H1 (cell line): Measurements from ENCODE around the gene ESCO1. TPM values are rescaled to one million over a fixed set of nuclear protein-coding genes. Genes with fewer than 3 reads are reported as not detected.

Experiments
- CTCF ChIA-PET: fragments of 300-600 bp; sonication (Branson Sonifier 250); formaldehyde crosslinking; loops from one replicate; lab custom pipeline; 2021; ENCODE audit not compliant: partially characterized antibody; lab: Charles Lee
- POLR2A ChIA-PET: fragments of 300-600 bp; sonication (Branson Sonifier 250); formaldehyde crosslinking; loops from one replicate; lab custom pipeline; 2021; ENCODE audit warnings: inconsistent platforms; ENCODE audit not compliant: partially characterized antibody; lab: Charles Lee
- DNase-seq, 2 experiments: peaks; one replicate each; pipeline versions ENCODE4 v3.0.0 to v3.0.0-alpha.2; 2010 to 2022; ENCODE audit warnings: low spot score in 2 of 2, low read depth in 1 of 2, mixed read lengths in 1 of 2
- FAIRE-seq: peaks from 2 replicates; lab custom pipeline; 2011; peaks lifted over from hg19 to GRCh38; lab: Jason Lieb, UNC
- H2AFZ ChIP-seq: 2 replicates; pipeline ENCODE4 v1.8.1; 2012; ENCODE audit warnings: low read length, inconsistent platforms
- H2AK5ac ChIP-seq: 2 replicates; pipeline ENCODE4 v1.6.1; 2013; ENCODE audit warnings: low read depth, low read length
- H2BK120ac ChIP-seq: replicated peaks from 2 replicates; pipeline ENCODE3; 2013; ENCODE audit warnings: low read depth, low read length, inconsistent platforms
- H2BK12ac ChIP-seq: 2 replicates; pipeline ENCODE4 v1.6.1; 2013; ENCODE audit warnings: low read depth, low read length
- H2BK15ac ChIP-seq: 2 replicates; pipeline ENCODE4 v1.6.1; 2013; ENCODE audit warnings: low read length
- H2BK20ac ChIP-seq: 2 replicates; pipeline ENCODE4 v1.6.1; 2013; ENCODE audit warnings: low read length
- H2BK5ac ChIP-seq: 2 replicates; pipeline ENCODE4 v1.6.1; 2013; ENCODE audit warnings: low read depth, low read length
- H3K14ac ChIP-seq: 2 replicates; pipeline ENCODE4 v1.6.1; 2013; ENCODE audit warnings: inconsistent platforms; ENCODE audit not compliant: insufficient read length
- H3K18ac ChIP-seq: 2 replicates; pipeline ENCODE4 v1.6.1; 2013; ENCODE audit warnings: low read length; ENCODE audit errors: extremely low read depth
- H3K23ac ChIP-seq: 2 replicates; pipeline ENCODE4 v1.6.1; 2013; ENCODE audit warnings: inconsistent platforms; ENCODE audit not compliant: insufficient read length
- H3K23me2 ChIP-seq: 2 replicates; pipeline ENCODE4 v1.6.1; 2013; ENCODE audit warnings: low read depth, low read length
- H3K27ac ChIP-seq: 2 replicates; pipeline ENCODE4 v1.6.1; 2011; ENCODE audit warnings: low read depth, low read length, inconsistent platforms
- H3K27me3 ChIP-seq, 4 experiments: replicated peaks in 1 of 4; 1 replicate in 1 of 4; 2 replicates in 3 of 4; pipeline versions ENCODE4 v1.6.1 to v1.8.1; 2011 to 2013; ENCODE audit warnings: low read length in 3 of 4, mild to moderate bottlenecking in 3 of 4, inconsistent platforms in 2 of 4, mixed read lengths in 2 of 4, moderate library complexity in 1 of 4; ENCODE audit not compliant: control insufficient read depth in 3 of 4, insufficient read depth in 3 of 4; ENCODE audit errors: extremely low read depth in 1 of 4
- H3K36me3 ChIP-seq, 4 experiments: 2 replicates each; pipeline versions ENCODE4 v1.6.1 to v1.8.1; 2011 to 2013; ENCODE audit warnings: mild to moderate bottlenecking in 4 of 4, low read length in 3 of 4, moderate library complexity in 2 of 4, control low read depth in 1 of 4, inconsistent platforms in 1 of 4; ENCODE audit not compliant: insufficient read depth in 4 of 4, control insufficient read depth in 2 of 4
- H3K4ac ChIP-seq: replicated peaks from 2 replicates; pipeline ENCODE3; 2013; ENCODE audit warnings: low read length, low read depth, mixed read lengths, inconsistent platforms; ENCODE audit not compliant: insufficient read length
- H3K4me1 ChIP-seq, 4 experiments: replicated peaks in 1 of 4; 1 replicate in 1 of 4; 2 replicates in 3 of 4; pipeline versions ENCODE4 v1.6.1 to v1.8.1; 2011 to 2013; ENCODE audit warnings: low read length in 3 of 4, inconsistent platforms in 2 of 4, mixed read lengths in 1 of 4; ENCODE audit not compliant: insufficient read depth in 4 of 4, control insufficient read depth in 3 of 4
- H3K4me2 ChIP-seq, 2 experiments: 2 replicates each; pipeline versions ENCODE4 v1.6.1 to v1.8.1; 2011 to 2013; ENCODE audit warnings: low read depth in 2 of 2, low read length in 2 of 2, control low read depth in 1 of 2, inconsistent platforms in 1 of 2, mild to moderate bottlenecking in 1 of 2; ENCODE audit not compliant: insufficient read depth in 1 of 2
- H3K4me3 ChIP-seq, 4 experiments: fragments of 200-600, 300-600 bp in 1 of 4; sonication (generic), shearing (Covaris generic), sonication (Bioruptor Twin) in 1 of 4; 2 replicates each; pipeline versions ENCODE4 v1.5.1 to v1.8.1; 2011 to 2016; ENCODE audit warnings: low read length in 4 of 4, low read depth in 3 of 4, control low read depth in 2 of 4, inconsistent platforms in 2 of 4, mild to moderate bottlenecking in 2 of 4, mixed read lengths in 1 of 4, moderate library complexity in 1 of 4; ENCODE audit not compliant: insufficient read depth in 2 of 4; ENCODE audit errors: extremely low read depth in 1 of 4
- H3K56ac ChIP-seq: replicated peaks from 2 replicates; pipeline ENCODE3; 2013; ENCODE audit warnings: low read depth, mild to moderate bottlenecking, mixed read lengths, low read length, inconsistent platforms; ENCODE audit not compliant: insufficient read length
- H3K79me1 ChIP-seq: 2 replicates; pipeline ENCODE4 v1.6.1; 2013; ENCODE audit warnings: low read depth, low read length, control low read depth
- H3K79me2 ChIP-seq, 2 experiments: 2 replicates each; pipeline versions ENCODE4 v1.6.1 to v1.8.1; 2012 to 2013; ENCODE audit warnings: low read length in 2 of 2, mild to moderate bottlenecking in 2 of 2, inconsistent platforms in 1 of 2; ENCODE audit not compliant: insufficient read depth in 2 of 2, control insufficient read depth in 1 of 2
- H3K9ac ChIP-seq, 4 experiments: replicated peaks in 1 of 4; 1 replicate in 1 of 4; 2 replicates in 3 of 4; pipeline versions ENCODE4 v1.6.1 to v1.8.1; 2011 to 2013; ENCODE audit warnings: low read depth in 3 of 4, low read length in 3 of 4, control low read depth in 2 of 4, mild to moderate bottlenecking in 2 of 4, moderate library complexity in 2 of 4, inconsistent platforms in 1 of 4; ENCODE audit errors: extremely low read depth in 1 of 4
- H3K9me3 ChIP-seq, 2 experiments: 2 replicates each; pipeline versions ENCODE4 v1.6.1 to v1.8.1; 2012 to 2013; ENCODE audit warnings: mild to moderate bottlenecking in 2 of 2, moderate library complexity in 2 of 2, control low read depth in 1 of 2, inconsistent platforms in 1 of 2, low read depth in 1 of 2, low read length in 1 of 2, mixed read lengths in 1 of 2; ENCODE audit not compliant: insufficient read depth in 2 of 2
- H4K20me1 ChIP-seq, 2 experiments: replicated peaks in 1 of 2; 2 replicates each; pipeline versions ENCODE3 to v1.8.1; 2011 to 2013; ENCODE audit warnings: inconsistent platforms in 2 of 2, low read length in 2 of 2, mild to moderate bottlenecking in 1 of 2; ENCODE audit not compliant: insufficient read depth in 2 of 2, control insufficient read depth in 1 of 2
- H4K5ac ChIP-seq: 2 replicates; pipeline ENCODE4 v1.6.1; 2013; ENCODE audit warnings: low read length, low read depth, mixed read lengths, inconsistent platforms; ENCODE audit not compliant: insufficient read length
- H4K8ac ChIP-seq: 2 replicates; pipeline ENCODE4 v1.8.0; 2013; ENCODE audit warnings: mild to moderate bottlenecking, moderate library complexity, low read length, inconsistent platforms; ENCODE audit not compliant: insufficient read depth; ENCODE audit errors: extremely low read depth
- H4K91ac ChIP-seq: replicated peaks from 2 replicates; pipeline ENCODE3; 2013; ENCODE audit warnings: low read length, mixed read lengths, inconsistent platforms; ENCODE audit not compliant: insufficient read length
- CBX8 ChIP-seq: fragments of 300-800, 300-1000 bp; sonication (generic); IDR thresholded peaks from 2 replicates; pipeline ENCODE4 v1.7.1; 2016; ENCODE audit warnings: low read depth, low read length, borderline replicate concordance
- CHD1 ChIP-seq: IDR thresholded peaks from 2 replicates; pipeline ENCODE4 v1.6.1; 2012; ENCODE audit warnings: low read depth, low read length, improper control_type of control experiment
- EP300 ChIP-seq, 2 experiments: IDR thresholded peaks; 1 replicate in 1 of 2; 2 replicates in 1 of 2; pipeline ENCODE4 v1.6.1; 2011 to 2012; ENCODE audit warnings: low read depth in 2 of 2, low read length in 2 of 2, mild to moderate bottlenecking in 2 of 2, borderline replicate concordance in 1 of 2, inconsistent platforms in 1 of 2, moderate library complexity in 1 of 2
- HDAC6 ChIP-seq: IDR thresholded peaks from one replicate; pipeline ENCODE4 v1.7.1; 2012; ENCODE audit warnings: low read depth, mild to moderate bottlenecking, inconsistent platforms, low read length, moderate library complexity
- WGBS, 2 experiments: shearing (Covaris generic) in 1 of 2; methylation state at CpG; one replicate each; pipeline versions ENCODE4 v1.1.6 to v1.1.7; 2013 to 2015; ENCODE audit warnings: low lambda C conversion rate in 2 of 2, mixed read lengths in 2 of 2, inconsistent platforms in 1 of 2, low coverage in 1 of 2, missing lambda C conversion rate in 1 of 2; ENCODE audit not compliant: insufficient replicate concordance in 2 of 2, insufficient coverage in 1 of 2, insufficient read length in 1 of 2; ENCODE audit errors: extremely low coverage in 1 of 2, missing lambda C conversion rate in 1 of 2; 5-methylcytosine and 5-hydroxymethylcytosine counted together
- polyA plus RNA-seq, 7 experiments: library from polyadenylated mRNA; depleted of rRNA in 3 of 7; stranded (reverse) in 5 of 7; unstranded in 2 of 7; fragments of >200 nt in 5 of 7; fragments of 200-250 nt in 2 of 7; gene quantifications; 1 replicate in 5 of 7; 2 replicates in 1 of 7; 4 replicates in 1 of 7; pipeline versions ENCODE4 v1.2.1 to v1.2.3, GENCODE V29; 2011 to 2013; ENCODE audit warnings: missing spikeins in 2 of 7, mixed read lengths in 2 of 7
- total RNA-seq: library from RNA; stranded (reverse); fragmentation: NEBNext Ultra II Directional; extraction: Animal tissue kit (Norgen Biotek cat#: 25700); gene quantifications from 2 replicates; pipeline ENCODE4 v1.2.1, GENCODE V29; 2021

The ESCO1 gene
- total and polyA plus RNA-seq, 2 of the 8 experiments (the other 6 are each of a cell fraction or from before 2014, with no cell fraction given) = 5.8 to 48.3 TPM

DNA sequence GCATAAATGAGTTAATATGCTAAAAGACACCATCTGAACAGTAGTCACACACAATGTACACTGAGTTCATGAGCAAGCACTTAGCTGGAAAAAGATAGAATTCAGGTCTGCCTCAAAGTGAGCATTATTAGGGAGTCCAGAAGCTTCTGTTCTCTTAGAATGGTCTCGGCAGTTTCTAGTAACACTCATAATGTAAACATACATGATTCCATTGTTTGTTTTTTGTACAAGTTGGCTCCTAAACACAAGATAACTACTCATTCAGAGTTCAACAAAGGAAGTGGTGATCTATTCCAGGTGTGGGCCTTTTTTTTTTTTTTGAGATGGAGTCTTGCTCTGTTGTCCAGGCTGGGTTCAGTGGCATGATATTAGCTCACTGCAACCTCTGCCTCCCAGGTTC is 66.2 kb downstream of the ESCO1 start:
- no peak overlapping the region for H3K4ac ChIP-seq
- ChIA-PET POLR2A (no interaction called here), CTCF (interaction anchor here (0.6 to 1.1 kb wide), 2 partner anchors 119 to 340 kb away, joined by 3 to 5 read pairs; no protein-coding TSS in a partner anchor)
- no peaks in the 10 kb centered on the region for H3K9me3 ChIP-seq
- no peak overlapping the region for H3K18ac ChIP-seq
- no peak overlapping the region for H4K5ac ChIP-seq
- H2BK15ac ChIP-seq = no peak overlapping the region
- H3K27ac ChIP-seq = no peak overlapping the region
- no peak overlapping the region for H2BK5ac ChIP-seq
- H2BK20ac ChIP-seq = no peak overlapping the region
- no peak overlapping the region for H2BK120ac ChIP-seq
- H4K91ac ChIP-seq = no peak overlapping the region
- no peak overlapping the region for H3K23ac ChIP-seq
- no peak for TF ChIP-seq EP300 (IDR thresholded peaks at IDR 0.05; ENCODE audit: borderline replicate concordance in 1 of 2, low read depth in 2 of 2, low read length in 2 of 2)
- TF ChIP-seq CHD1 = no peak
- TF ChIP-seq HDAC6 = no peak
- no peak for TF ChIP-seq CBX8
- TF ChIP-seq, all 59 proteins: peak for 0
- no peak overlapping the region for H4K8ac ChIP-seq
- H2AFZ ChIP-seq = no peak overlapping the region
- no peak overlapping the region for H3K4me2 ChIP-seq
- no peaks in the 10 kb centered on the region for H4K20me1 ChIP-seq
- H3K4me3 ChIP-seq = no peak overlapping the region
- no peak overlapping the region for H2BK12ac ChIP-seq
- H3K79me1 ChIP-seq = no peaks in the 10 kb centered on the region
- no peaks in the 10 kb centered on the region for H3K23me2 ChIP-seq
- no peak overlapping the region for H3K14ac ChIP-seq
- no peaks in the 10 kb centered on the region for H3K4me1 ChIP-seq
- H3K79me2 ChIP-seq = no peaks in the 10 kb centered on the region
- H3K56ac ChIP-seq = no peak overlapping the region
- FAIRE-seq (no peak), DNase-seq (no peak)
- H3K27me3 ChIP-seq = no peaks in the 10 kb centered on the region
- WGBS, 2 experiments = 100% methylated on average over 1 of the region's 1 CpG; no CpG with 5 or more reads in 1 of the 2 experiments
- H3K9ac ChIP-seq = no peak overlapping the region
- peaks cover 0 to 54% (median 10%) of the 10 kb centered on the region in 4 experiments; a peak in 5 of 8 replicates for H3K36me3 ChIP-seq
- H2AK5ac ChIP-seq = no peak overlapping the region
